ENCODE results near the gene TMEM14B.

The TMEM14B gene

GRCh38 chr6:10756085-10756484, 8.5 kb downstream of the TMEM14B start:
- Histone ChIP-seq H3K36me3 (replicated peaks) (peaks cover 12% of the 10 kb centered on the region), H3K27me3 (replicated peaks) (no peaks in the 10 kb centered on the region), H3K27ac (no peak overlapping the region), H3K4me3 (ENCODE audit: low read depth, low read length) (no peak overlapping the region)
- in situ Hi-C loops (cut with HindIII; ENCODE audit: low pct_ligation_motif_present, low sequenced_read_pairs): no loop called here
- no peak for DNase-seq
- TF ChIP-seq CTCF (IDR thresholded peaks at IDR 0.05; ENCODE audit: low read depth, low read length, missing control alignments): no peak

- no peaks in the 10 kb centered on the region for H3K27me3 ChIP-seq (replicated peaks)
- peaks cover 9% of the 10 kb centered on the region for H3K36me3 ChIP-seq (replicated peaks)
- peak overlapping the region; percentile 41 for H3K27ac ChIP-seq
- in situ Hi-C loops (cut with HindIII; ENCODE audit: low pct_ligation_motif_present, low sequenced_read_pairs): no loop called here
- no peak overlapping the region for H3K4me3 ChIP-seq (ENCODE audit: low read depth, low read length)
- TF ChIP-seq CTCF (IDR thresholded peaks at IDR 0.05; ENCODE audit: low read depth, low read length, missing control alignments): peak; percentile 60
- peak; percentile 82 for DNase-seq
Observed at GRCh38 chr6:10759312-10759839, 11.8 kb downstream of the TMEM14B start.

- in situ Hi-C loops (cut with HindIII; ENCODE audit: low pct_ligation_motif_present, low sequenced_read_pairs): no loop called here
- Histone ChIP-seq H3K36me3 (replicated peaks) (peaks cover 5% of the 10 kb centered on the region), H3K27ac (peak overlapping the region; percentile 41), H3K27me3 (replicated peaks) (no peaks in the 10 kb centered on the region), H3K4me3 (ENCODE audit: low read depth, low read length) (no peak overlapping the region)
- no peak for TF ChIP-seq CTCF (IDR thresholded peaks at IDR 0.05; ENCODE audit: low read depth, low read length, missing control alignments)
- peak; percentile 63 for DNase-seq
Observed at GRCh38 chr6:10759884-10760329, 12.3 kb downstream of the TMEM14B start.

- H3K36me3 ChIP-seq (replicated peaks): no peaks in the 10 kb centered on the region
- in situ Hi-C loops (cut with HindIII; ENCODE audit: low pct_ligation_motif_present, low sequenced_read_pairs): no loop called here
Observed at GRCh38 chr6:10763006-10763405, 15.4 kb downstream of the TMEM14B start.

GRCh38 chr6:10769419-10769818, 21.8 kb downstream of the TMEM14B start:
- DNase-seq: no peak
- in situ Hi-C loops (cut with HindIII; ENCODE audit: low pct_ligation_motif_present, low sequenced_read_pairs): no loop called here
- TF ChIP-seq CTCF (IDR thresholded peaks at IDR 0.05; ENCODE audit: low read depth, low read length, missing control alignments): no peak
- no peak overlapping the region for H3K4me3 ChIP-seq (ENCODE audit: low read depth, low read length)
- H3K36me3 ChIP-seq (replicated peaks): no peaks in the 10 kb centered on the region
- H3K27ac ChIP-seq: no peak overlapping the region
- no peaks in the 10 kb centered on the region for H3K27me3 ChIP-seq (replicated peaks)

More at GRCh38 chr6:10763006-10763405, 15.4 kb downstream of the TMEM14B start:
- no peak for DNase-seq
- H3K27ac ChIP-seq: no peak overlapping the region
- H3K27me3 ChIP-seq (replicated peaks): no peaks in the 10 kb centered on the region
- TF ChIP-seq CTCF (IDR thresholded peaks at IDR 0.05; ENCODE audit: low read depth, low read length, missing control alignments): no peak
- H3K4me3 ChIP-seq (ENCODE audit: low read depth, low read length): no peak overlapping the region

GRCh38 chr6:10771371-10771894, 23.8 kb downstream of the TMEM14B start:
- no peak for DNase-seq
- H3K27me3 ChIP-seq (replicated peaks): no peaks in the 10 kb centered on the region
- no peaks in the 10 kb centered on the region for H3K36me3 ChIP-seq (replicated peaks)
- no peak overlapping the region for H3K4me3 ChIP-seq (ENCODE audit: low read depth, low read length)
- TF ChIP-seq CTCF (IDR thresholded peaks at IDR 0.05; ENCODE audit: low read depth, low read length, missing control alignments): no peak
- H3K27ac ChIP-seq: no peak overlapping the region
- in situ Hi-C loops (cut with HindIII; ENCODE audit: low pct_ligation_motif_present, low sequenced_read_pairs): no loop called here
